Uterus (tissue), 4 donors: ENCODE data around the gene RGL3. TPM values are rescaled to one million over a fixed set of nuclear protein-coding genes. Genes with fewer than 3 reads are reported as not detected.

Source experiments
- DNase-seq, 2 donors: peaks; one replicate each; pipeline ENCODE4 v3.0.0-alpha.2; 2019 to 2020
- H3K27ac ChIP-seq, 2 donors: fragments of 200-600 bp; sonication (generic); 1 replicate in 1 of 2; 2 replicates in 1 of 2; pipeline ENCODE4 v1.5.1; 2016 to 2018
- H3K27me3 ChIP-seq, 2 donors: fragments of 200-600 bp; sonication (generic); one replicate each; pipeline ENCODE4 v1.5.1; 2018 to 2019; ENCODE audit warnings: control low read depth in 1 of 2
- H3K36me3 ChIP-seq, 2 donors: fragments of 200-600 bp; sonication (generic); one replicate each; pipeline ENCODE4 v1.5.1; 2019; ENCODE audit warnings: control low read depth in 1 of 2
- H3K4me1 ChIP-seq, 2 donors: fragments of 200-600 bp; sonication (generic); one replicate each; pipeline ENCODE4 v1.5.1; 2018 to 2019; ENCODE audit warnings: control low read depth in 1 of 2
- H3K4me3 ChIP-seq, 2 donors: fragments of 200-600 bp; sonication (generic); 1 replicate in 1 of 2; 2 replicates in 1 of 2; pipeline ENCODE4 v1.5.1; 2018 to 2019; ENCODE audit warnings: mild to moderate bottlenecking in 1 of 2
- H3K9me3 ChIP-seq, 2 donors: fragments of 200-600 bp; sonication (generic); one replicate each; pipeline ENCODE4 v1.5.1; 2019; ENCODE audit warnings: control low read depth in 1 of 2
- CTCF ChIP-seq, 4 experiments: fragments of 200-600 bp in 2 of 4; fragments of 450-650 bp in 2 of 4; sonication (generic) in 2 of 4; IDR thresholded peaks; one replicate each; pipeline ENCODE4 v1.5.1; 2016 to 2019; ENCODE audit warnings: antibody characterized with exemption in 4 of 4, mild to moderate bottlenecking in 2 of 4, moderate library complexity in 1 of 4
- POLR2A ChIP-seq, 2 donors: fragments of 450-650 bp; IDR thresholded peaks; one replicate each; pipeline ENCODE4 v1.6.1; 2016; ENCODE audit warnings: antibody characterized with exemption in 2 of 2, mild to moderate bottlenecking in 1 of 2, moderate library complexity in 1 of 2
- intact Hi-C: fragments of 100-400 bp; cut with DNase I; formaldehyde crosslinking; loops from one replicate; pipeline ENCODE4 v1.15.1; 2023; ENCODE audit warnings: low total_unique reads
- total RNA-seq, 4 donors: library from RNA; depleted of rRNA in 3 of 4; stranded (reverse); fragments of >200 nt in 3 of 4; gene quantifications; one replicate each; pipeline versions ENCODE4 v1.1.0 to v1.2.4, GENCODE V29; 2014 to 2023
- donor health status: DM: yes; HTN: yes; CAD: no.

Gene RGL3
- total RNA-seq, 4 donors from 2014 or later: 1.0 to 19.0 (median 13.2) TPM

GRCh38 chr19:11374433-11375142 is 44.5 kb downstream of the RGL3 start, which contains the start of gene SWSAP1:
TSS of gene SWSAP1 (plus strand) at chr19:11374666. CDS start at chr19:11374681, 15 bp downstream.
- H3K36me3 ChIP-seq: no peaks in the 10 kb centered on the region
- peak within 1 kb of the TSS; percentile 74 to 75 for H3K4me3 ChIP-seq
- H3K9me3 ChIP-seq: no peaks in the 10 kb centered on the region
- H3K27me3 ChIP-seq: no peaks in the 10 kb centered on the region
- peak; percentile 98 to 99 for DNase-seq
- TF ChIP-seq CTCF (IDR thresholded peaks at IDR 0.05) (peak in 1 of 4 experiments; percentile 1), POLR2A (IDR thresholded peaks at IDR 0.05) (peak in 1 of 2 donors; percentile 55)
- intact Hi-C loops: no loop called here
- peak within 1 kb of the TSS; percentile 93 to 98 for H3K27ac ChIP-seq
- peaks cover 9 to 12% of the 10 kb centered on the region in 2 donors for H3K4me1 ChIP-seq

- Histone ChIP-seq H3K9me3 (no peaks in the 10 kb centered on the region), H3K4me3 (peak overlapping the region; percentile 74 to 75), H3K4me1 (peaks cover 9 to 12% of the 10 kb centered on the region in 2 donors), H3K36me3 (no peaks in the 10 kb centered on the region), H3K27ac (peak overlapping the region; percentile 93 to 98), H3K27me3 (no peaks in the 10 kb centered on the region)
- TF ChIP-seq CTCF (IDR thresholded peaks at IDR 0.05) (no peak), POLR2A (IDR thresholded peaks at IDR 0.05) (no peak)
- no peak for DNase-seq
- intact Hi-C loops: no loop called here
Measured at GRCh38 chr19:11373885-11374432, 45.2 kb downstream of the RGL3 start.

- Histone ChIP-seq H3K36me3 (no peaks in the 10 kb centered on the region), H3K9me3 (no peaks in the 10 kb centered on the region), H3K27ac (no peak overlapping the region), H3K4me1 (peaks cover 9 to 12% of the 10 kb centered on the region in 2 donors), H3K27me3 (no peaks in the 10 kb centered on the region), H3K4me3 (no peak overlapping the region)
- no peak for TF ChIP-seq CTCF (IDR thresholded peaks at IDR 0.05)
- no peak for TF ChIP-seq POLR2A (IDR thresholded peaks at IDR 0.05)
- intact Hi-C loops: no loop called here
- DNase-seq: no peak
Measured at GRCh38 chr19:11373166-11373884, 45.8 kb downstream of the RGL3 start.

GRCh38 chr19:11370744-11371143 is 48.4 kb downstream of the RGL3 start:
- TF ChIP-seq CTCF (IDR thresholded peaks at IDR 0.05) (no peak), POLR2A (IDR thresholded peaks at IDR 0.05) (no peak)
- Histone ChIP-seq H3K9me3 (no peaks in the 10 kb centered on the region), H3K27ac (no peak overlapping the region), H3K27me3 (no peaks in the 10 kb centered on the region), H3K4me3 (no peak overlapping the region), H3K4me1 (peaks cover 0 to 3% of the 10 kb centered on the region in 2 donors), H3K36me3 (no peaks in the 10 kb centered on the region)
- DNase-seq: no peak
- intact Hi-C loops: no loop called here

GRCh38 chr19:11367528-11367927 is 51.6 kb downstream of the RGL3 start:
- Histone ChIP-seq H3K36me3 (no peaks in the 10 kb centered on the region), H3K9me3 (no peaks in the 10 kb centered on the region), H3K4me1 (no peaks in the 10 kb centered on the region), H3K4me3 (no peak overlapping the region), H3K27me3 (no peaks in the 10 kb centered on the region), H3K27ac (no peak overlapping the region)
- DNase-seq: no peak
- intact Hi-C loops: no loop called here
- TF ChIP-seq CTCF (IDR thresholded peaks at IDR 0.05): no peak
- no peak for TF ChIP-seq POLR2A (IDR thresholded peaks at IDR 0.05)
